Ishikawa (cell line): ENCODE results near the gene BPHL.

Experiments used
- CEBPB ChIP-seq: IDR thresholded peaks from 2 replicates; pipeline ENCODE4 v1.6.1; 2012
- CREB1 ChIP-seq: IDR thresholded peaks from 2 replicates; pipeline ENCODE4 v1.6.1; 2012; ENCODE audit warnings: low read depth
- EGR1 ChIP-seq: IDR thresholded peaks from 2 replicates; pipeline ENCODE4 v1.6.1; 2012
- EP300 ChIP-seq: IDR thresholded peaks from 2 replicates; pipeline ENCODE4 v1.6.1; 2012; ENCODE audit warnings: borderline replicate concordance
- FOXM1 ChIP-seq: IDR thresholded peaks from 2 replicates; pipeline ENCODE4 v1.6.1; 2012; ENCODE audit warnings: low read depth, borderline replicate concordance
- NFIC ChIP-seq: IDR thresholded peaks from 2 replicates; pipeline ENCODE4 v1.6.1; 2012
- RAD21 ChIP-seq: IDR thresholded peaks from 2 replicates; pipeline ENCODE4 v1.6.1; 2012; ENCODE audit warnings: low read depth
- TAF1 ChIP-seq: IDR thresholded peaks from 2 replicates; pipeline ENCODE4 v1.6.1; 2012; ENCODE audit warnings: low read depth, mild to moderate bottlenecking
- TCF12 ChIP-seq: IDR thresholded peaks from 2 replicates; pipeline ENCODE4 v1.6.1; 2012; ENCODE audit warnings: low read depth
- TEAD4 ChIP-seq: IDR thresholded peaks from 2 replicates; pipeline ENCODE4 v1.6.1; 2012
- YY1 ChIP-seq: IDR thresholded peaks from 2 replicates; pipeline ENCODE4 v1.6.1; 2012; ENCODE audit warnings: low read depth
- ZBTB7A ChIP-seq: IDR thresholded peaks from 2 replicates; pipeline ENCODE4 v1.6.1; 2012; ENCODE audit warnings: low read depth
- TF ChIP-seq, protein P1 (sequence below): IDR thresholded peaks from 2 replicates; pipeline ENCODE4 v1.6.1; 2012
- TF ChIP-seq, protein P2 (sequence below): IDR thresholded peaks from 2 replicates; pipeline ENCODE4 v1.6.1; 2012; ENCODE audit warnings: low read depth, mild to moderate bottlenecking
- TF ChIP-seq, protein P3 (sequence below): IDR thresholded peaks from 2 replicates; pipeline ENCODE4 v1.6.1; 2012

The BPHL gene

DNA sequence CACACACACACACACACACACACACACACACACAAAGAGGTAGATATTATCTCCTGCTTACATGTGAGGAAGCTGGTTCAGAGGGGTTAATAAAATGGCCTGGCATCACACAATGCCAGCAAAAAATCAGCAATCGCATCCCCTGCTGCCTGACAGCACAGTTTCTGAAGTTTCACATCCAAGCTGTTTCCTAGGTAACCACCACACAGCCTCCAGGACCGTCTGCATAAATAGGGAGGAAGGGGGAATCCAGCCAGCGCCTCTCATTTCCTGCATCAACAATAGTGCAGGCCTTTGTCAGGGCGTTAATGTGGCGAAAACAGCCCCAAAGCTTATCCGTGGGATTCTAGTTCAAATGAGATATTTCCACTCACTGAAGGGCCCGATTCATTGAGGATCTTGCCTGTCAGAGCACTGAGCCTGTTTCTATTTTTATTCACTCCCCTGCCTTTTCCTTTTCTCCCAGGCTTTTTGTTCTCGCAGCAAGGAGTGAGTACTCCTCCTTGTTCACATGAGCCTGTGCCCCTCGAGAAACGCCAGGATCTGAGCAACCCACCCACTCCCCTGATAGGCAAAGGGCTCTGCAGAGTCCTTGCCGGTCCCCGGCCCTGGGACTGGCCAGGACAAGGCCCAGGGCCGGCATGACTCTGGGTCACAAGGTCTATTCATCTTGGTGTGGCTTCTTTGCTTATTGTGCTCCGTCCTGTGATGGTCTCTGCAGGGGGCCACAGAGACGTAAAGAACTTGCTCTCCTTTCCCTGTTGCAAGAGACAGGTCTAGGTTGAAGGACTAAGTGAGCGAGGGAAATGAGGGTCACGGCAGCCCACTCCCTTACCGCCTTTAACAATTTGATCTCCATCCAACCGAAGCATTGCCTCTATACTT lies 76.3 kb downstream of the BPHL start:
- no peak for TF ChIP-seq CEBPB
- no peak for TF ChIP-seq TCF12
- TF ChIP-seq, protein P1, sequence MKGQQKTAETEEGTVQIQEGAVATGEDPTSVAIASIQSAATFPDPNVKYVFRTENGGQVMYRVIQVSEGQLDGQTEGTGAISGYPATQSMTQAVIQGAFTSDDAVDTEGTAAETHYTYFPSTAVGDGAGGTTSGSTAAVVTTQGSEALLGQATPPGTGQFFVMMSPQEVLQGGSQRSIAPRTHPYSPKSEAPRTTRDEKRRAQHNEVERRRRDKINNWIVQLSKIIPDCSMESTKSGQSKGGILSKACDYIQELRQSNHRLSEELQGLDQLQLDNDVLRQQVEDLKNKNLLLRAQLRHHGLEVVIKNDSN, result no peak
- TF ChIP-seq TAF1, result no peak
- TF ChIP-seq, protein P2, sequence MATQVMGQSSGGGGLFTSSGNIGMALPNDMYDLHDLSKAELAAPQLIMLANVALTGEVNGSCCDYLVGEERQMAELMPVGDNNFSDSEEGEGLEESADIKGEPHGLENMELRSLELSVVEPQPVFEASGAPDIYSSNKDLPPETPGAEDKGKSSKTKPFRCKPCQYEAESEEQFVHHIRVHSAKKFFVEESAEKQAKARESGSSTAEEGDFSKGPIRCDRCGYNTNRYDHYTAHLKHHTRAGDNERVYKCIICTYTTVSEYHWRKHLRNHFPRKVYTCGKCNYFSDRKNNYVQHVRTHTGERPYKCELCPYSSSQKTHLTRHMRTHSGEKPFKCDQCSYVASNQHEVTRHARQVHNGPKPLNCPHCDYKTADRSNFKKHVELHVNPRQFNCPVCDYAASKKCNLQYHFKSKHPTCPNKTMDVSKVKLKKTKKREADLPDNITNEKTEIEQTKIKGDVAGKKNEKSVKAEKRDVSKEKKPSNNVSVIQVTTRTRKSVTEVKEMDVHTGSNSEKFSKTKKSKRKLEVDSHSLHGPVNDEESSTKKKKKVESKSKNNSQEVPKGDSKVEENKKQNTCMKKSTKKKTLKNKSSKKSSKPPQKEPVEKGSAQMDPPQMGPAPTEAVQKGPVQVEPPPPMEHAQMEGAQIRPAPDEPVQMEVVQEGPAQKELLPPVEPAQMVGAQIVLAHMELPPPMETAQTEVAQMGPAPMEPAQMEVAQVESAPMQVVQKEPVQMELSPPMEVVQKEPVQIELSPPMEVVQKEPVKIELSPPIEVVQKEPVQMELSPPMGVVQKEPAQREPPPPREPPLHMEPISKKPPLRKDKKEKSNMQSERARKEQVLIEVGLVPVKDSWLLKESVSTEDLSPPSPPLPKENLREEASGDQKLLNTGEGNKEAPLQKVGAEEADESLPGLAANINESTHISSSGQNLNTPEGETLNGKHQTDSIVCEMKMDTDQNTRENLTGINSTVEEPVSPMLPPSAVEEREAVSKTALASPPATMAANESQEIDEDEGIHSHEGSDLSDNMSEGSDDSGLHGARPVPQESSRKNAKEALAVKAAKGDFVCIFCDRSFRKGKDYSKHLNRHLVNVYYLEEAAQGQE, result no peak
- TF ChIP-seq EGR1, result no peak
- no peak for TF ChIP-seq RAD21
- no peak for TF ChIP-seq EP300
- no peak for TF ChIP-seq CREB1
- TF ChIP-seq NFIC, result no peak
- no peak for TF ChIP-seq YY1
- TF ChIP-seq TEAD4, result no peak
- no peak for TF ChIP-seq FOXM1

DNA sequence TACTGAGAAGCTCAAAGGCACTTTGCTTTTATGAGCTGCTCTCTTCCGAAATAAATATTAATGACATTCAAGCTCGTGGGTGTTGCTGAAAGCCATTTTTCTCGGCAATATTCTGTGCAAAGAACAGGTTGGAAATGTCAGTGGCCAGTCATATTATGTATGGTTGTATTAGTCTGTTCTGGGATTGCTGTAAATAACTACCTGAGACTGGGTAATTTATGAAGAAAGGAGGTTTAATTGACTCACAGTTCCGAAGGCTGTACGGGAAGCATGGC lies 76.8 kb downstream of the BPHL start:
- TF ChIP-seq TCF12 (no peak), ZBTB7A (no peak), RAD21 (no peak), EP300 (no peak), CREB1 (no peak), YY1 (no peak), TEAD4 (no peak), CEBPB (no peak), FOXM1 (no peak), EGR1 (no peak)
- TF ChIP-seq, protein P1, result no peak
- TF ChIP-seq, protein P3, sequence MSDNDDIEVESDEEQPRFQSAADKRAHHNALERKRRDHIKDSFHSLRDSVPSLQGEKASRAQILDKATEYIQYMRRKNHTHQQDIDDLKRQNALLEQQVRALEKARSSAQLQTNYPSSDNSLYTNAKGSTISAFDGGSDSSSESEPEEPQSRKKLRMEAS, result no peak
- TF ChIP-seq, protein P2, result no peak

DNA sequence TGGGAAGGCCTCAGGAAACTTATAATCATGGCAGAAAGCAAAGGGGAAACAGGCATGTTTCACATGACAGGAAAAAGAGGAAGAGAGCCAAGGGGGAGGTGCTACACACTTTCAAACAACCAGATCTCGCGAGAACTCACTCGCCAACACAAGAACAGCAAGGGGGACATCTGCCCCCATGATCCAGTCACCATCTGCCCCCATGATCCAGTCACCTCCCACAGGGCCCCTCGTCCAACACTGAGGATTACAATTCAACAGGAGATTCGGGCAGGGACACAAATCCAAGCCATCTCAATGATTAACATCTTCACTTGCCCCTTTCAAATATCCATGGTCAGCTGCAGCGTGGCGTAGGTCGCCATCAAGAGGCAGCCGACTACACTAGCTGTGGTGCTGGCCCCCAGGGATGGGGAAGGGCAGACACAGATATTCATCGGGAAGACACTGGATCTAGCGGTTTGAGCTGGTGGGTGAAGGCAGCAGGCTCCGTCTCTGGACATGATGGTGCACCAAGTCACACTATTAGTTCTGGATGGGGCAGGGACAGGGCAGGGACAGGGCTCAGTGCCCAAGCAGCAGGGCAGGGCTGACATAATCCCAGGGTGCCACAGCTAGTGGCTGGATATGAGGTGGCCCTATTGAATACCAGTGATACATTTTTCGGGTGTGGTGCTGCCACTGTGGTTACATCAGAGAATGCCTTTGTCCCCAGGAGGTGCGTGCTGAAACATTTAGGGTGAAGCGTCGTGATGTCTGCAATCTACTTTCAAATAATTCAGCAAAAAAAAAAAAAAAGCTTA lies 77.4 kb downstream of the BPHL start:
- TF ChIP-seq CREB1 (no peak), RAD21 (peak; percentile 42), NFIC (no peak)

DNA sequence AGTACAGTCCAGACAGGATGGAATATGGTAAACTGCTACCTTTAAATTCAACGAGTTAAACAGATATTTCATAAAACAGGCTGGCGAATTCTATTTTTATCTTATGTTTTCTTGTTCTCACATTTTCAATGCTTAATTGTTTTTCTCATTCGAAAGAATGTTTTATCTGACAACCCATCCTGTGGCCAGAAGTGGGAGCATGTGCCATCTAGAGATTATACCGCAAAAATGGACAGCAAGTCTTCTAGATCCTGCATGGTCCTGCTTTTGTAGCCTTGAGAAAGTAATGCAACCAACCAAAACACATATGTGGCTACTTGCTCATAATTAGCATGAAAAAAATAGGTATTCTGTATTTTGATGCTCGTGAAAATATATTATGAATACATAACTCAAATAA lies 78.3 kb downstream of the BPHL start:
- TF ChIP-seq EGR1, result no peak
- TF ChIP-seq CEBPB, result no peak
- no peak for TF ChIP-seq TAF1
- TF ChIP-seq, protein P1, result no peak
- no peak for TF ChIP-seq TCF12
- no peak for TF ChIP-seq YY1

DNA sequence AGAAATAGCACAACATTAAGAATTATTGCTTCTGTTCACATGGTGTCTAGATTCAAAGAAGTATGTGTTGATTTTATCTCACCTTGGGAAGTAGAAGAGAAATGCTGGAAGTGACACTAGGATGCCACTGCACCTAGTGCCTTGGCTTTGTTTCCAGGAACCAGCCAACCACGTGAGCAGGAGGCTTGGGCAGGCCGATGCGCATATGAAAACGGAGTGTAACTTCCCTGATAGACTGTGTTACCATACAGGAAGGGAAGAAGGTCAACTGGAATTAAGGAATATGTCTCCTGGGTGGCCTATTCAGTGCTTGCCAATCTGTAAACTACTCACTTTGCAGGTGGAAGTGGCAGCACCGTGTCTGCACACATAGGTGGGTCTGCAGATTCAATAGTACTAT lies 80.9 kb downstream of the BPHL start:
- TF ChIP-seq YY1 (no peak), CEBPB (no peak), TEAD4 (no peak), EGR1 (no peak), CREB1 (no peak), RAD21 (no peak), TCF12 (no peak), NFIC (no peak), FOXM1 (no peak), TAF1 (no peak), ZBTB7A (no peak), EP300 (no peak)
- TF ChIP-seq, protein P3, result no peak
- TF ChIP-seq, protein P1, result no peak
- TF ChIP-seq, protein P2, result no peak
